Parathyroid adenoma (tissue), 2 donors: ENCODE measurements around the gene GRIN2A.

Experiments
- H2AFZ ChIP-seq: fragments of 300-600 bp; sonication (generic); one replicate; pipeline ENCODE4 v1.7.0; 2017; ENCODE audit warnings: antibody characterized with exemption, mild to moderate bottlenecking
- H3K27ac ChIP-seq: fragments of 300-600 bp; sonication (generic); one replicate; pipeline ENCODE4 v1.7.0; 2017
- H3K27me3 ChIP-seq: fragments of 300-600 bp; sonication (generic); one replicate; pipeline ENCODE4 v1.7.0; 2017; ENCODE audit warnings: low read length; ENCODE audit not compliant: control insufficient read depth, insufficient read depth
- H3K36me3 ChIP-seq: fragments of 300-600 bp; sonication (generic); one replicate; pipeline ENCODE4 v1.7.0; 2017; ENCODE audit warnings: low read length; ENCODE audit not compliant: control insufficient read depth, insufficient read depth
- H3K4me1 ChIP-seq: fragments of 300-600 bp; sonication (generic); one replicate; pipeline ENCODE4 v1.7.0; 2017; ENCODE audit warnings: control low read depth
- H3K4me2 ChIP-seq: fragments of 300-600 bp; sonication (generic); one replicate; pipeline ENCODE4 v1.7.0; 2017; ENCODE audit warnings: low read length
- H3K4me3 ChIP-seq: fragments of 300-600 bp; sonication (generic); one replicate; pipeline ENCODE4 v1.7.0; 2017; ENCODE audit warnings: low read depth, low read length
- H3K79me2 ChIP-seq: fragments of 300-600 bp; sonication (generic); one replicate; pipeline ENCODE4 v1.7.0; 2017; ENCODE audit warnings: control low read depth
- H3K9ac ChIP-seq: fragments of 300-600 bp; sonication (generic); one replicate; pipeline ENCODE4 v1.7.0; 2017; ENCODE audit warnings: mild to moderate bottlenecking
- H3K9me3 ChIP-seq: fragments of 300-600 bp; sonication (generic); one replicate; pipeline ENCODE4 v1.7.0; 2017; ENCODE audit warnings: low read length; ENCODE audit not compliant: control insufficient read depth
- TF ChIP-seq, protein P1 (sequence below): fragments of 300-600 bp; sonication (generic); IDR thresholded peaks from one replicate; pipeline ENCODE4 v1.7.0; 2017; ENCODE audit warnings: antibody characterized with exemption, mild to moderate bottlenecking
- donor health status: primary hyperparathyroidism.

Gene GRIN2A

DNA sequence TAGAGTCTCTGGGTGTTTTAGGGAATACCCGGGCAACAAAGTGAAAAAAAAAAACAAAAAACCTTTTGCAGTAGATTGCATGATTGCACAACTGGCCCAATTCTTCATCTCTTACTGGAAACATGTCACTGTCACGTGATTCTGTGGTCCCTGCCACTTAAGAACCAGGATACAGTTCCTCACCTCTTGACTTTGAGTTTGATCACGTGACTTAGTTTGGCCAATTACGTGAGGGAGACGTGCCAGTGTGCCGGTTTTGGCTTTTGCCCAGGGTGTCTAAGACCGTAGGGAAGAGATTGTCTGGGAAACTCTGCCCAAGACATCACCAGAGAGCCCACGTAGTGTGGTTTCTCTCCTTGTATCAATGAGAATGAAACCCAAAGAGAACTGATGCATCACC lies 88.7 kb downstream of the GRIN2A start:
- H3K27ac ChIP-seq: no peak overlapping the region
- no peak overlapping the region for H3K4me3 ChIP-seq
- H3K4me2 ChIP-seq: no peak overlapping the region
- no peak overlapping the region for H2AFZ ChIP-seq
- no peaks in the 10 kb centered on the region for H3K79me2 ChIP-seq
- H3K27me3 ChIP-seq: no peaks in the 10 kb centered on the region
- H3K4me1 ChIP-seq: no peaks in the 10 kb centered on the region
- H3K36me3 ChIP-seq: no peaks in the 10 kb centered on the region
- H3K9me3 ChIP-seq: no peaks in the 10 kb centered on the region
- TF ChIP-seq, protein P1, sequence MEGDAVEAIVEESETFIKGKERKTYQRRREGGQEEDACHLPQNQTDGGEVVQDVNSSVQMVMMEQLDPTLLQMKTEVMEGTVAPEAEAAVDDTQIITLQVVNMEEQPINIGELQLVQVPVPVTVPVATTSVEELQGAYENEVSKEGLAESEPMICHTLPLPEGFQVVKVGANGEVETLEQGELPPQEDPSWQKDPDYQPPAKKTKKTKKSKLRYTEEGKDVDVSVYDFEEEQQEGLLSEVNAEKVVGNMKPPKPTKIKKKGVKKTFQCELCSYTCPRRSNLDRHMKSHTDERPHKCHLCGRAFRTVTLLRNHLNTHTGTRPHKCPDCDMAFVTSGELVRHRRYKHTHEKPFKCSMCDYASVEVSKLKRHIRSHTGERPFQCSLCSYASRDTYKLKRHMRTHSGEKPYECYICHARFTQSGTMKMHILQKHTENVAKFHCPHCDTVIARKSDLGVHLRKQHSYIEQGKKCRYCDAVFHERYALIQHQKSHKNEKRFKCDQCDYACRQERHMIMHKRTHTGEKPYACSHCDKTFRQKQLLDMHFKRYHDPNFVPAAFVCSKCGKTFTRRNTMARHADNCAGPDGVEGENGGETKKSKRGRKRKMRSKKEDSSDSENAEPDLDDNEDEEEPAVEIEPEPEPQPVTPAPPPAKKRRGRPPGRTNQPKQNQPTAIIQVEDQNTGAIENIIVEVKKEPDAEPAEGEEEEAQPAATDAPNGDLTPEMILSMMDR: no peak
- no peak overlapping the region for H3K9ac ChIP-seq

- TF ChIP-seq, protein P1: no peak
- Histone ChIP-seq H3K9ac (no peak overlapping the region), H3K36me3 (no peaks in the 10 kb centered on the region), H3K4me1 (no peaks in the 10 kb centered on the region), H3K4me2 (no peak overlapping the region), H3K9me3 (no peaks in the 10 kb centered on the region), H3K27ac (no peak overlapping the region), H3K79me2 (no peaks in the 10 kb centered on the region), H3K4me3 (no peak overlapping the region), H3K27me3 (no peaks in the 10 kb centered on the region), H2AFZ (no peak overlapping the region)
Observed at GRCh38 chr16:10090816-10091215, 91.4 kb downstream of the GRIN2A start.

GRCh38 chr16:10088380-10088793 lies 93.8 kb downstream of the GRIN2A start:
- Histone ChIP-seq H3K9me3 (no peaks in the 10 kb centered on the region), H3K36me3 (no peaks in the 10 kb centered on the region), H3K27ac (no peak overlapping the region), H3K4me3 (no peak overlapping the region), H3K27me3 (no peaks in the 10 kb centered on the region), H2AFZ (no peak overlapping the region), H3K79me2 (no peaks in the 10 kb centered on the region), H3K4me2 (no peak overlapping the region), H3K4me1 (no peaks in the 10 kb centered on the region), H3K9ac (no peak overlapping the region)
- TF ChIP-seq, protein P1: no peak

- Histone ChIP-seq H2AFZ (no peak overlapping the region), H3K27me3 (no peaks in the 10 kb centered on the region), H3K27ac (no peak overlapping the region), H3K79me2 (no peaks in the 10 kb centered on the region), H3K9ac (no peak overlapping the region), H3K9me3 (no peaks in the 10 kb centered on the region), H3K36me3 (no peaks in the 10 kb centered on the region), H3K4me1 (no peaks in the 10 kb centered on the region), H3K4me3 (no peak overlapping the region), H3K4me2 (no peak overlapping the region)
- TF ChIP-seq, protein P1: no peak
Observed at GRCh38 chr16:10087151-10087550, 95.1 kb downstream of the GRIN2A start.

- H3K4me3 ChIP-seq: no peak overlapping the region
- H3K4me1 ChIP-seq: no peaks in the 10 kb centered on the region
- H3K9ac ChIP-seq: no peak overlapping the region
- no peak overlapping the region for H3K27ac ChIP-seq
- no peak overlapping the region for H3K4me2 ChIP-seq
- H3K36me3 ChIP-seq: no peaks in the 10 kb centered on the region
- no peak overlapping the region for H2AFZ ChIP-seq
- H3K27me3 ChIP-seq: no peaks in the 10 kb centered on the region
- TF ChIP-seq, protein P1: no peak
- no peaks in the 10 kb centered on the region for H3K9me3 ChIP-seq
- H3K79me2 ChIP-seq: no peaks in the 10 kb centered on the region
Observed at GRCh38 chr16:10086620-10087019, 95.6 kb downstream of the GRIN2A start.
